ENCODE measurements around the gene SECISBP2L. TPM values are rescaled to one million over a fixed set of nuclear protein-coding genes. Genes with fewer than 3 reads are reported as not detected.

SECISBP2L gene
- total RNA-seq, 6 experiments from 2014 or later, result 46.2 to 57.6 (median 54.7) TPM

GRCh38 chr15:48968066-48968465, 78.2 kb downstream of the SECISBP2L start:
- no peak overlapping the region for H3K27ac Mint-ChIP-seq
- TF ChIP-seq CTCF (IDR thresholded peaks at IDR 0.05), result no peak
- H3K9me3 Mint-ChIP-seq, result no peaks in the 10 kb centered on the region
- no peak for DNase-seq
- H3K4me3 Mint-ChIP-seq, result no peak overlapping the region
- H3K36me3 Mint-ChIP-seq (ENCODE audit: low read depth), result no peaks in the 10 kb centered on the region
- no peaks in the 10 kb centered on the region; the same call in none of the 2 replicates for H3K27me3 Mint-ChIP-seq (ENCODE audit: insufficient read depth)
- H3K4me1 Mint-ChIP-seq (ENCODE audit: low read depth), result peaks cover 55% of the 10 kb centered on the region

GRCh38 chr15:48967336-48967735, 78.9 kb downstream of the SECISBP2L start:
- no peak for TF ChIP-seq CTCF (IDR thresholded peaks at IDR 0.05)
- Mint-ChIP-seq H3K4me1 (ENCODE audit: low read depth) (peaks cover 55% of the 10 kb centered on the region), H3K9me3 (no peaks in the 10 kb centered on the region), H3K27me3 (ENCODE audit: insufficient read depth) (no peaks in the 10 kb centered on the region; the same call in 1 of the 2 replicates), H3K36me3 (ENCODE audit: low read depth) (no peaks in the 10 kb centered on the region), H3K27ac (peak overlapping the region; percentile 35; the same call in 1 of the 2 replicates), H3K4me3 (no peak overlapping the region; the same call in 1 of the 2 replicates)
- no peak for DNase-seq

- H3K4me1 Mint-ChIP-seq (ENCODE audit: low read depth), result peaks cover 61% of the 10 kb centered on the region
These were observed 79.5 kb downstream of the SECISBP2L start for GRCh38 chr15:48966595-48967301.

GRCh38 chr15:48965972-48966371, 80.3 kb downstream of the SECISBP2L start:
- H3K27me3 Mint-ChIP-seq (ENCODE audit: insufficient read depth), result no peaks in the 10 kb centered on the region; the same call in 1 of the 2 replicates
- H3K36me3 Mint-ChIP-seq (ENCODE audit: low read depth), result no peaks in the 10 kb centered on the region
- TF ChIP-seq CTCF (IDR thresholded peaks at IDR 0.05), result peak; percentile 71
- no peaks in the 10 kb centered on the region for H3K9me3 Mint-ChIP-seq
- peak overlapping the region; percentile 49 for H3K27ac Mint-ChIP-seq
- no peak overlapping the region for H3K4me3 Mint-ChIP-seq
- peak; percentile 79 for DNase-seq
- peaks cover 62% of the 10 kb centered on the region for H3K4me1 Mint-ChIP-seq (ENCODE audit: low read depth)

More at GRCh38 chr15:48966595-48967301, 79.5 kb downstream of the SECISBP2L start:
- H3K27ac Mint-ChIP-seq, result peak overlapping the region; percentile 35
- peak overlapping the region; percentile 6; the same call in 1 of the 2 replicates for H3K4me3 Mint-ChIP-seq
- no peaks in the 10 kb centered on the region; the same call in 1 of the 2 replicates for H3K27me3 Mint-ChIP-seq (ENCODE audit: insufficient read depth)
- no peak for TF ChIP-seq CTCF (IDR thresholded peaks at IDR 0.05)
- H3K36me3 Mint-ChIP-seq (ENCODE audit: low read depth), result no peaks in the 10 kb centered on the region
- peak; percentile 66 for DNase-seq
- H3K9me3 Mint-ChIP-seq, result no peaks in the 10 kb centered on the region

GRCh38 chr15:48964898-48965297, 81.3 kb downstream of the SECISBP2L start:
- Mint-ChIP-seq H3K4me3 (no peak overlapping the region; the same call in 1 of the 2 replicates), H3K27ac (no peak overlapping the region), H3K27me3 (ENCODE audit: insufficient read depth) (no peaks in the 10 kb centered on the region; the same call in 1 of the 2 replicates), H3K36me3 (ENCODE audit: low read depth) (no peaks in the 10 kb centered on the region), H3K4me1 (ENCODE audit: low read depth) (peaks cover 63% of the 10 kb centered on the region), H3K9me3 (no peaks in the 10 kb centered on the region)
- no peak for TF ChIP-seq CTCF (IDR thresholded peaks at IDR 0.05)
- no peak for DNase-seq

All from HFFc6 (cell line).